CD14-positive monocyte (primary cell): ENCODE measurements around the gene HOXA1. TPM values are rescaled to one million over a fixed set of nuclear protein-coding genes. Genes with fewer than 3 reads are reported as not detected.

Experiments used
- DNase-seq, 3 donors: peaks; one replicate each; pipeline ENCODE4 v3.0.0-alpha.2; 2011 to 2022
- H2AFZ ChIP-seq: 2 replicates; pipeline ENCODE4 v1.6.0; 2012; ENCODE audit warnings: mild to moderate bottlenecking, low read depth, low read length, inconsistent platforms; ENCODE audit not compliant: insufficient read depth, poor library complexity, severe bottlenecking
- H3K27ac ChIP-seq, 2 donors: 1 replicate in 1 of 2; 2 replicates in 1 of 2; pipeline ENCODE4 v1.5.1; 2012 to 2013; ENCODE audit warnings: low read length in 2 of 2, control low read depth in 1 of 2, inconsistent platforms in 1 of 2, low read depth in 1 of 2, mild to moderate bottlenecking in 1 of 2
- H3K27me3 ChIP-seq, 2 donors: one replicate each; pipeline versions ENCODE4 v1.6.0 to v1.6.1; 2011 to 2013; ENCODE audit warnings: low read length in 2 of 2; ENCODE audit not compliant: control insufficient read depth in 2 of 2, insufficient read depth in 2 of 2
- H3K36me3 ChIP-seq, 2 donors: replicated peaks in 1 of 2; 1 replicate in 1 of 2; 2 replicates in 1 of 2; pipeline versions ENCODE4 v1.5.1 to v1.6.1; 2012 to 2013; ENCODE audit warnings: low read length in 2 of 2, control low read depth in 1 of 2, inconsistent platforms in 1 of 2, mild to moderate bottlenecking in 1 of 2; ENCODE audit not compliant: insufficient read depth in 2 of 2, control insufficient read depth in 1 of 2
- H3K4me1 ChIP-seq, 2 donors: 1 replicate in 1 of 2; 2 replicates in 1 of 2; pipeline versions ENCODE4 v1.5.1 to v1.6.1; 2012 to 2013; ENCODE audit warnings: low read length in 2 of 2, control low read depth in 1 of 2, inconsistent platforms in 1 of 2, mild to moderate bottlenecking in 1 of 2, moderate library complexity in 1 of 2; ENCODE audit not compliant: insufficient read depth in 2 of 2, control insufficient read depth in 1 of 2
- H3K4me2 ChIP-seq: replicated peaks from 2 replicates; pipeline ENCODE3; 2012; ENCODE audit warnings: low read length, moderate library complexity, mild to moderate bottlenecking; ENCODE audit not compliant: poor library complexity, severe bottlenecking; ENCODE audit errors: extremely low read depth
- H3K4me3 ChIP-seq, 3 experiments: fragments of 200-600 bp in 1 of 3; sonication (generic) in 1 of 3; replicated peaks in 1 of 3; 1 replicate in 2 of 3; 2 replicates in 1 of 3; pipeline ENCODE4 v1.5.1; 2011 to 2013; ENCODE audit warnings: low read length in 3 of 3, mild to moderate bottlenecking in 3 of 3, control low read depth in 2 of 3, low read depth in 2 of 3, inconsistent platforms in 1 of 3, moderate library complexity in 1 of 3
- H3K79me2 ChIP-seq: 2 replicates; pipeline ENCODE4 v1.6.0; 2012; ENCODE audit warnings: mild to moderate bottlenecking, control low read depth, inconsistent platforms, low read length, moderate library complexity; ENCODE audit not compliant: insufficient read depth
- H3K9ac ChIP-seq: 2 replicates; pipeline ENCODE4 v1.6.0; 2017; ENCODE audit warnings: low read length, mild to moderate bottlenecking; ENCODE audit not compliant: insufficient read depth, poor library complexity, severe bottlenecking
- H3K9me3 ChIP-seq, 2 donors: replicated peaks in 1 of 2; 1 replicate in 1 of 2; 2 replicates in 1 of 2; pipeline versions ENCODE4 v1.5.1 to v1.6.1; 2012 to 2013; ENCODE audit warnings: low read length in 2 of 2, control low read depth in 1 of 2; ENCODE audit not compliant: control insufficient read depth in 1 of 2, insufficient read depth in 1 of 2
- H4K20me1 ChIP-seq: 2 replicates; pipeline ENCODE4 v1.6.0; 2012; ENCODE audit warnings: mild to moderate bottlenecking, low read length, control low read depth, moderate library complexity; ENCODE audit not compliant: insufficient read depth
- H3K27ac Mint-ChIP-seq, 7 donors: one replicate each; pipeline ENCODE4 v1.8.0; 2020; ENCODE audit warnings: mild to moderate bottlenecking in 7 of 7, mixed read lengths in 7 of 7, moderate library complexity in 6 of 7, inconsistent platforms in 2 of 7
- H3K27me3 Mint-ChIP-seq, 3 donors: one replicate each; pipeline ENCODE4 v1.8.0; 2021 to 2022; ENCODE audit warnings: low read depth in 3 of 3, mild to moderate bottlenecking in 3 of 3, mixed read lengths in 3 of 3, moderate library complexity in 3 of 3, inconsistent platforms in 1 of 3
- H3K36me3 Mint-ChIP-seq, 2 donors: one replicate each; pipeline ENCODE4 v1.8.0; 2020; ENCODE audit warnings: mixed read lengths in 2 of 2, inconsistent platforms in 1 of 2, mild to moderate bottlenecking in 1 of 2
- H3K4me1 Mint-ChIP-seq: one replicate; pipeline ENCODE4 v1.8.0; 2020; ENCODE audit warnings: mild to moderate bottlenecking, mixed read lengths
- H3K4me3 Mint-ChIP-seq, 2 donors: one replicate each; pipeline ENCODE4 v1.8.0; 2020; ENCODE audit warnings: mild to moderate bottlenecking in 2 of 2, mixed read lengths in 2 of 2, moderate library complexity in 1 of 2
- H3K9me3 Mint-ChIP-seq, 7 donors: one replicate each; pipeline ENCODE4 v1.8.0; 2020 to 2022; ENCODE audit warnings: mixed read lengths in 7 of 7, mild to moderate bottlenecking in 6 of 7, moderate library complexity in 6 of 7, inconsistent platforms in 2 of 7
- WGBS: methylation state at CpG from one replicate; pipeline ENCODE4 v1.1.5; 2013; ENCODE audit warnings: missing lambda C conversion rate; ENCODE audit not compliant: insufficient coverage; 5-methylcytosine and 5-hydroxymethylcytosine counted together
- intact Hi-C, 2 donors: fragments of 100-400 bp; cut with micrococcal nuclease; formaldehyde crosslinking; loops; one replicate each; pipeline versions ENCODE4 v1.15.0 to v1.15.1; 2023
- polyA plus RNA-seq, 3 donors: library from polyadenylated mRNA; depleted of rRNA in 1 of 3; unstranded in 2 of 3; stranded (reverse) in 1 of 3; fragments of 300-500 nt in 2 of 3; fragments of >200 nt in 1 of 3; fragmentation: Illumina TruSeq in 2 of 3; gene quantifications; 1 replicate in 2 of 3; 2 replicates in 1 of 3; pipeline ENCODE4 v1.2.3, GENCODE V29; 2012 to 2021
- TF ChIP-seq, protein P1 (sequence below): fragments of 200-600 bp; IDR thresholded peaks from one replicate; pipeline ENCODE4 v1.8.0; 2022; ENCODE audit warnings: antibody characterized with exemption, mild to moderate bottlenecking

Gene HOXA1
- polyA plus RNA-seq, 3 donors: 0.11 to 0.37 TPM; not detected in 1

DNA sequence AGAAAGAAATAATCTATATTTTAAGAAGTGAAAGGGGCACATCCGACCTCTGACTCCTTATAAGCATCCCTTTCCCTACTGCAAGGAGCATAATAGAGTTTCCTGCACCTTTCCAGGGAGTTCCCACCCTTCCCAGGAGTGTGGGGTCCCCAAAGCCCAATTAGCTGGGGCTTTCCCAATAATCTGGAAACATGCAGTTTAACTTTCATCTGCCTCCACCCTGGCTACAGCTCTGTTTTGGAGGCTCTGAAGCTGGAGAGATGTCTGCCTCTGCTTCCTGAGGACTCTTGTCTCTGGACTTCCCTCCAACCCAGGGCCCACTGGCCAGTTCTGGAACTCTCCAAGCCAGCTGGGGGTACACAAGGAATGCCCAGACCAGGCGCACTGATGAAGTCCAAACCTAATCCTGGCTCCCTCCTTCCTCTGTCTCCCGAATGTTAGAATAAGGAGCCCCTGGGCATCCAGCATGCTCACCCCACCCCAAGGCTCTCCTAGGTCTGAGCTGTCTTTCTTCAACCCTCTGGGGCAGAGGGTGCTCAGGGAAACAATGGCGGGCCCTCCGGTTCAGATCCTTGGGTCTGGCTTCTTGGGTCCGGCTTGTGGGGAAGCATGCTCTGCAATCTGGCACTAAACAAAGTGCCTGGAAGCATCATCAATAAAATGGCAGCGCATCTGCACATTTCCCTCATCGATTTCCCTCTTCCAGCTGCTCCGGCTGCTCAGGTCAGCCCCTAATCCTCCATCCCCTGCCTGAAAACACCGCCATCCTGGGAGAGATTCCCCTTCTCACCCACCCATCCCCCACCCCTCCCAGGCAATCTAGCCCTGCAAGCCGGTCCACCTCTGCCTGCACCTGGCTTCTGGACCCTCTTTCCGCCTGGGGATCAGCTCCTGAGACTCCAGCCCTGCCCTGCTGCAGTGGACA is 21.4 kb upstream of the HOXA1 start:
- no peak overlapping the region for H3K27ac Mint-ChIP-seq
- H3K4me3 ChIP-seq: no peak overlapping the region
- 99% methylated on average over 10 of the region's 12 CpGs for WGBS
- peaks cover 2 to 5% (median 3%) of the 10 kb centered on the region in 3 donors for H3K27me3 Mint-ChIP-seq
- H3K9ac ChIP-seq: no peak overlapping the region
- H4K20me1 ChIP-seq: no peaks in the 10 kb centered on the region
- no peaks in the 10 kb centered on the region for H3K36me3 Mint-ChIP-seq
- TF ChIP-seq, protein P1, sequence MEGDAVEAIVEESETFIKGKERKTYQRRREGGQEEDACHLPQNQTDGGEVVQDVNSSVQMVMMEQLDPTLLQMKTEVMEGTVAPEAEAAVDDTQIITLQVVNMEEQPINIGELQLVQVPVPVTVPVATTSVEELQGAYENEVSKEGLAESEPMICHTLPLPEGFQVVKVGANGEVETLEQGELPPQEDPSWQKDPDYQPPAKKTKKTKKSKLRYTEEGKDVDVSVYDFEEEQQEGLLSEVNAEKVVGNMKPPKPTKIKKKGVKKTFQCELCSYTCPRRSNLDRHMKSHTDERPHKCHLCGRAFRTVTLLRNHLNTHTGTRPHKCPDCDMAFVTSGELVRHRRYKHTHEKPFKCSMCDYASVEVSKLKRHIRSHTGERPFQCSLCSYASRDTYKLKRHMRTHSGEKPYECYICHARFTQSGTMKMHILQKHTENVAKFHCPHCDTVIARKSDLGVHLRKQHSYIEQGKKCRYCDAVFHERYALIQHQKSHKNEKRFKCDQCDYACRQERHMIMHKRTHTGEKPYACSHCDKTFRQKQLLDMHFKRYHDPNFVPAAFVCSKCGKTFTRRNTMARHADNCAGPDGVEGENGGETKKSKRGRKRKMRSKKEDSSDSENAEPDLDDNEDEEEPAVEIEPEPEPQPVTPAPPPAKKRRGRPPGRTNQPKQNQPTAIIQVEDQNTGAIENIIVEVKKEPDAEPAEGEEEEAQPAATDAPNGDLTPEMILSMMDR: no peak
- H3K4me2 ChIP-seq: no peak overlapping the region
- intact Hi-C loops: no loop called here
- H3K4me1 Mint-ChIP-seq: peaks cover 2% of the 10 kb centered on the region
- no peaks in the 10 kb centered on the region for H3K9me3 ChIP-seq
- H3K36me3 ChIP-seq: no peaks in the 10 kb centered on the region
- no peaks in the 10 kb centered on the region for H3K79me2 ChIP-seq
- H3K9me3 Mint-ChIP-seq: peaks cover 0 to 4% (median 0%) of the 10 kb centered on the region in 7 donors
- no peak overlapping the region for H2AFZ ChIP-seq
- DNase-seq: no peak
- H3K27me3 ChIP-seq: no peaks in the 10 kb centered on the region
- H3K4me3 Mint-ChIP-seq: no peak overlapping the region
- H3K27ac ChIP-seq: no peak overlapping the region
- H3K4me1 ChIP-seq: no peaks in the 10 kb centered on the region

DNA sequence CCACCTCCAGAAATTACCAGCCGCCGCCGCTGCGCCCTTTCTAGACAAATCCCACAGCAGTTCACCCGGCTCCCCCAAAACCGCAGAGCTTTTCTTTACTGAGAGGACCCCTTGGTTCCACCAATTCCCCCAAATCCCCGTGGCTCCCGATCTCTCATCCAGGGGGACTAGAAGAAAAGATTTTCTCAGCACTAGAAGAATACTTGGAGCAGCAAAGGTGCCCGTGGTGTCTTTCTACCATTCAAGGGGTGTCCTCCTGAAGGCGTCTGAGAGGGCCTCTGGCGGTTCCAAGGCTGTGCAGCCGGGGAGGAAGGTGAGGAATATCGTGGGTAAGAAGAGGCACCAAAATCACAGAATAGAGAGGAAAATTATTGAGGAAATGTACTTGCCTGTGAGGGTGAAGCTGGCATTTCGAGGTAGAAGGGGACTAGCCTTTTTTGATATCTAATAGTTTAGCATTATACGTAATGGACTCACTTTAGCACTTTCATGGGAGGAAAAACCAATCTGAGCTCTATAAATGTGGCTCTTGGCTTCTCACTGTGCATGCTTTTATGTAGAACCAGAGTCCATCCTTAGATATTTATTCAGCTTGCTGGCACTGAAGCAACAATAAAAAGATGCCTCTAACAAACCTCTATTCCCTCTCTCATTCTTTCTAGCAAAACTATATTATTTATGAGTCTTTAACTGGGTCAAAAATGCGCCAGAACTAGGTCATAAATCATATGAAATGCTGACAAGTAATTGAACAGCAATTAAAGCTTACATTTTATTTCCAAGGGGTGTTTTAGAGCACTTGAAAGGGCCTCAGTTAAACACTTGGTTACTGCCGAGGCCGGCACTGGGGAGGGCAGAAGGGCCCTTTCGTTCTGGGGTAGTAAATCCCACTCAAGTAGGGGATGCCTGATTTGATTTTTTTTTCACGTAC is 20.5 kb upstream of the HOXA1 start:
- Histone ChIP-seq H3K36me3 (no peaks in the 10 kb centered on the region), H4K20me1 (no peaks in the 10 kb centered on the region), H3K4me3 (no peak overlapping the region), H3K9me3 (no peaks in the 10 kb centered on the region), H2AFZ (no peak overlapping the region), H3K27ac (no peak overlapping the region), H3K27me3 (no peaks in the 10 kb centered on the region), H3K9ac (no peak overlapping the region), H3K4me1 (no peaks in the 10 kb centered on the region), H3K79me2 (no peaks in the 10 kb centered on the region), H3K4me2 (no peak overlapping the region)
- TF ChIP-seq, protein P1: no peak
- intact Hi-C loops: no loop called here
- DNase-seq: no peak
- H3K27ac Mint-ChIP-seq: no peak overlapping the region
- H3K27me3 Mint-ChIP-seq: peaks cover 2 to 5% (median 3%) of the 10 kb centered on the region in 3 donors
- 96% methylated on average over 9 of the region's 20 CpGs for WGBS
- H3K4me3 Mint-ChIP-seq: no peak overlapping the region
- H3K36me3 Mint-ChIP-seq: no peaks in the 10 kb centered on the region
- H3K4me1 Mint-ChIP-seq: peaks cover 2% of the 10 kb centered on the region
- peaks cover 0 to 4% (median 0%) of the 10 kb centered on the region in 7 donors for H3K9me3 Mint-ChIP-seq
